ENCODE measurements around the gene TIPARP.
A peak's percentile ranks its signal among the peaks of the same experiment; 100 is the strongest.

Gene TIPARP

GRCh38 chr3:156670652-156671051 is 3.7 kb upstream of the TIPARP start:
- no peak overlapping the region for H4K91ac ChIP-seq (ENCODE audit: low read depth, low read length, poor library complexity)
- H3K14ac ChIP-seq (ENCODE audit: low read length), result no peak overlapping the region
- no peak overlapping the region for H2BK120ac ChIP-seq (ENCODE audit: low read depth, low read length)
- H3K36me3 ChIP-seq (replicated peaks in 1 of 2; ENCODE audit: control insufficient read depth in 2 of 2, insufficient read depth in 2 of 2, low read length in 2 of 2), result no peaks in the 10 kb centered on the region
- H3K4me2 ChIP-seq (ENCODE audit: insufficient read depth, low read length, poor library complexity, severe bottlenecking), result no peak overlapping the region
- no peak overlapping the region for H2AFZ ChIP-seq (ENCODE audit: low read length)
- H2BK12ac ChIP-seq (ENCODE audit: low read length), result no peak overlapping the region
- no peak overlapping the region for H3K9ac ChIP-seq (ENCODE audit: low read depth, low read length, poor library complexity)
- H3K27me3 ChIP-seq (ENCODE audit: control insufficient read depth in 3 of 3, insufficient read depth in 3 of 3, low read depth in 1 of 3, low read length in 3 of 3), result no peaks in the 10 kb centered on the region
- DNase-seq (ENCODE audit: low spot score), result no peak
- WGBS, 2 donors (ENCODE audit: extremely low coverage in 2 of 2, insufficient read length in 2 of 2, insufficient replicate concordance in 1 of 2), result no CpG with 5 or more reads among the region's 4 CpGs
- no peak overlapping the region for H3K18ac ChIP-seq (ENCODE audit: low read length)
- H3K4me1 ChIP-seq (ENCODE audit: control insufficient read depth in 2 of 2, insufficient read depth in 1 of 2, low read depth in 1 of 2, low read length in 2 of 2), result no peaks in the 10 kb centered on the region
- H3K4ac ChIP-seq (ENCODE audit: low read length), result no peak overlapping the region
- H3K9me3 ChIP-seq (replicated peaks in 1 of 2; ENCODE audit: control insufficient read depth in 2 of 2, insufficient read depth in 1 of 2, low read depth in 1 of 2, low read length in 2 of 2), result no peaks in the 10 kb centered on the region
- no peak overlapping the region for H3K27ac ChIP-seq (replicated peaks; ENCODE audit: low read length)
- H2AK5ac ChIP-seq (ENCODE audit: low read depth, low read length), result no peak overlapping the region
- H3K4me3 ChIP-seq (ENCODE audit: low read length in 2 of 2), result no peak overlapping the region
- H3K23ac ChIP-seq (ENCODE audit: low read depth, low read length, poor library complexity), result no peak overlapping the region
- H4K8ac ChIP-seq (ENCODE audit: low read depth, low read length), result no peak overlapping the region
- H3K79me1 ChIP-seq (ENCODE audit: low read depth, low read length), result no peaks in the 10 kb centered on the region
- no peak overlapping the region for H2BK5ac ChIP-seq (ENCODE audit: low read length)
- H2BK15ac ChIP-seq (ENCODE audit: low read length), result no peak overlapping the region

- Histone ChIP-seq H2AFZ (ENCODE audit: low read length) (peak overlapping the region; percentile 94), H3K4me3 (ENCODE audit: low read length in 2 of 2) (peak overlapping the region; percentile 63 to 85), H4K8ac (ENCODE audit: low read depth, low read length) (no peak overlapping the region), H3K4ac (ENCODE audit: low read length) (no peak overlapping the region), H2AK5ac (ENCODE audit: low read depth, low read length) (no peak overlapping the region), H3K4me2 (ENCODE audit: insufficient read depth, low read length, poor library complexity, severe bottlenecking) (peak overlapping the region; percentile 58), H3K27me3 (ENCODE audit: control insufficient read depth in 3 of 3, insufficient read depth in 3 of 3, low read depth in 1 of 3, low read length in 3 of 3) (no peaks in the 10 kb centered on the region), H2BK5ac (ENCODE audit: low read length) (no peak overlapping the region), H3K4me1 (ENCODE audit: control insufficient read depth in 2 of 2, insufficient read depth in 1 of 2, low read depth in 1 of 2, low read length in 2 of 2) (peaks cover 0 to 6% of the 10 kb centered on the region in 2 donors), H3K18ac (ENCODE audit: low read length) (no peak overlapping the region), H3K9ac (ENCODE audit: low read depth, low read length, poor library complexity) (no peak overlapping the region), H3K27ac (replicated peaks; ENCODE audit: low read length) (peak overlapping the region; percentile 83), H3K23ac (ENCODE audit: low read depth, low read length, poor library complexity) (peak overlapping the region; percentile 98), H2BK15ac (ENCODE audit: low read length) (no peak overlapping the region), H3K79me1 (ENCODE audit: low read depth, low read length) (peaks cover 2% of the 10 kb centered on the region), H3K36me3 (replicated peaks in 1 of 2; ENCODE audit: control insufficient read depth in 2 of 2, insufficient read depth in 2 of 2, low read length in 2 of 2) (peaks cover 11 to 13% of the 10 kb centered on the region in 2 donors), H3K14ac (ENCODE audit: low read length) (no peak overlapping the region), H4K91ac (ENCODE audit: low read depth, low read length, poor library complexity) (no peak overlapping the region), H3K9me3 (replicated peaks in 1 of 2; ENCODE audit: control insufficient read depth in 2 of 2, insufficient read depth in 1 of 2, low read depth in 1 of 2, low read length in 2 of 2) (no peaks in the 10 kb centered on the region), H2BK12ac (ENCODE audit: low read length) (no peak overlapping the region), H2BK120ac (ENCODE audit: low read depth, low read length) (no peak overlapping the region)
- no peak for DNase-seq (ENCODE audit: low spot score)
- WGBS, 2 donors (ENCODE audit: extremely low coverage in 2 of 2, insufficient read length in 2 of 2, insufficient replicate concordance in 1 of 2), result no CpG with 5 or more reads among the region's 10 CpGs
These were observed 701 bp upstream of the TIPARP start for GRCh38 chr3:156673732-156674045.

GRCh38 chr3:156674911-156675829 is 780 bp downstream of the TIPARP start:
- H2BK120ac ChIP-seq (ENCODE audit: low read depth, low read length), result peak overlapping the region; percentile 61
- H2AFZ ChIP-seq (ENCODE audit: low read length), result peak overlapping the region; percentile 94
- peak overlapping the region; percentile 90 for H2BK5ac ChIP-seq (ENCODE audit: low read length)
- peaks cover 2% of the 10 kb centered on the region for H3K79me1 ChIP-seq (ENCODE audit: low read depth, low read length)
- peak overlapping the region; percentile 63 to 92 for H3K4me3 ChIP-seq (ENCODE audit: low read length in 2 of 2)
- no peak overlapping the region for H3K14ac ChIP-seq (ENCODE audit: low read length)
- no CpG with 5 or more reads among the region's 93 CpGs for WGBS, 2 donors (ENCODE audit: extremely low coverage in 2 of 2, insufficient read length in 2 of 2, insufficient replicate concordance in 1 of 2)
- peak overlapping the region; percentile 49 for H2BK15ac ChIP-seq (ENCODE audit: low read length)
- peak overlapping the region; percentile 98 for H3K23ac ChIP-seq (ENCODE audit: low read depth, low read length, poor library complexity)
- H4K8ac ChIP-seq (ENCODE audit: low read depth, low read length), result no peak overlapping the region
- H3K9me3 ChIP-seq (replicated peaks in 1 of 2; ENCODE audit: control insufficient read depth in 2 of 2, insufficient read depth in 1 of 2, low read depth in 1 of 2, low read length in 2 of 2), result no peaks in the 10 kb centered on the region
- peaks cover 0 to 6% of the 10 kb centered on the region in 2 donors for H3K4me1 ChIP-seq (ENCODE audit: control insufficient read depth in 2 of 2, insufficient read depth in 1 of 2, low read depth in 1 of 2, low read length in 2 of 2)
- no peak overlapping the region for H2AK5ac ChIP-seq (ENCODE audit: low read depth, low read length)
- H3K27ac ChIP-seq (replicated peaks; ENCODE audit: low read length), result peak overlapping the region; percentile 86
- no peaks in the 10 kb centered on the region for H3K27me3 ChIP-seq (ENCODE audit: control insufficient read depth in 3 of 3, insufficient read depth in 3 of 3, low read depth in 1 of 3, low read length in 3 of 3)
- no peak overlapping the region for H3K4ac ChIP-seq (ENCODE audit: low read length)
- peak; percentile 61 for DNase-seq (ENCODE audit: low spot score)
- peak overlapping the region; percentile 79 for H3K4me2 ChIP-seq (ENCODE audit: insufficient read depth, low read length, poor library complexity, severe bottlenecking)
- H2BK12ac ChIP-seq (ENCODE audit: low read length), result no peak overlapping the region
- peak overlapping the region; percentile 77 for H3K9ac ChIP-seq (ENCODE audit: low read depth, low read length, poor library complexity)
- H3K18ac ChIP-seq (ENCODE audit: low read length), result peak overlapping the region; percentile 95
- H3K36me3 ChIP-seq (replicated peaks in 1 of 2; ENCODE audit: control insufficient read depth in 2 of 2, insufficient read depth in 2 of 2, low read length in 2 of 2), result peaks cover 11 to 28% of the 10 kb centered on the region in 2 donors
- H4K91ac ChIP-seq (ENCODE audit: low read depth, low read length, poor library complexity), result no peak overlapping the region

All from neuronal stem cell (in vitro differentiated cells).